PFSK-1 (cell line): ENCODE results near the gene GPR62.

ENCODE experiments used
- FOXP2 ChIP-seq: optimal IDR thresholded peaks from 2 replicates; pipeline ENCODE3; 2011; ENCODE audit warnings: borderline replicate concordance, control low read depth, inconsistent platforms; ENCODE audit not compliant: insufficient read depth; ENCODE audit errors: extremely low read length, extremely low read depth
- POLR2AphosphoS5 ChIP-seq: IDR thresholded peaks from 2 replicates; pipeline ENCODE4 v1.6.1; 2012; ENCODE audit warnings: low read depth, mild to moderate bottlenecking, control low read depth, low read length, moderate library complexity
- REST ChIP-seq, 2 experiments: IDR thresholded peaks; 2 replicates each; pipeline versions ENCODE4 v1.6.1 to v1.8.0; 2011 to 2012; ENCODE audit warnings: low read depth in 2 of 2, low read length in 2 of 2, control low read depth in 1 of 2, inconsistent platforms in 1 of 2, mild to moderate bottlenecking in 1 of 2, moderate library complexity in 1 of 2; ENCODE audit not compliant: insufficient read depth in 1 of 2
- SIN3A ChIP-seq: IDR thresholded peaks from 2 replicates; pipeline ENCODE4 v1.6.1; 2012; ENCODE audit warnings: mild to moderate bottlenecking, low read length, moderate library complexity, borderline replicate concordance; ENCODE audit not compliant: insufficient read depth
- TAF1 ChIP-seq: IDR thresholded peaks from 2 replicates; pipeline ENCODE4 v1.6.1; 2012; ENCODE audit warnings: low read length, control low read depth, borderline replicate concordance; ENCODE audit not compliant: insufficient read depth

The GPR62 gene

GRCh38 chr3:51957520-51958205, 2.5 kb downstream of the GPR62 start:
- no peak for TF ChIP-seq TAF1
- TF ChIP-seq FOXP2 = no peak
- TF ChIP-seq POLR2AphosphoS5 = no peak
- no peak for TF ChIP-seq SIN3A
- no peak for TF ChIP-seq REST (IDR thresholded peaks at IDR 0.05; ENCODE audit: insufficient read depth in 1 of 2, low read depth in 2 of 2, low read length in 2 of 2)

- TF ChIP-seq POLR2AphosphoS5 (no peak), SIN3A (no peak), FOXP2 (no peak), TAF1 (no peak), REST (IDR thresholded peaks at IDR 0.05; ENCODE audit: insufficient read depth in 1 of 2, low read depth in 2 of 2, low read length in 2 of 2) (no peak)
Observed at GRCh38 chr3:51958603-51959521, 3.7 kb downstream of the GPR62 start.

GRCh38 chr3:51959651-51960050, 4.5 kb downstream of the GPR62 start:
- TF ChIP-seq FOXP2 = no peak
- no peak for TF ChIP-seq REST (IDR thresholded peaks at IDR 0.05; ENCODE audit: insufficient read depth in 1 of 2, low read depth in 2 of 2, low read length in 2 of 2)
- no peak for TF ChIP-seq TAF1
- no peak for TF ChIP-seq POLR2AphosphoS5

- no peak for TF ChIP-seq FOXP2
- no peak for TF ChIP-seq TAF1
Observed at GRCh38 chr3:51960386-51960785, 5.2 kb downstream of the GPR62 start.

- TF ChIP-seq SIN3A = no peak
- TF ChIP-seq FOXP2 = no peak
- TF ChIP-seq REST (IDR thresholded peaks at IDR 0.05; ENCODE audit: insufficient read depth in 1 of 2, low read depth in 2 of 2, low read length in 2 of 2) = no peak
- TF ChIP-seq TAF1 = no peak
- TF ChIP-seq POLR2AphosphoS5 = no peak
Observed at GRCh38 chr3:51961011-51961410, 5.8 kb downstream of the GPR62 start.
